Liver (tissue), 9 donors: ENCODE measurements around the gene SH2D6. TPM values are rescaled to one million over a fixed set of nuclear protein-coding genes. Genes with fewer than 3 reads are reported as not detected.

ENCODE experiments used
- DNase-seq: peaks from one replicate; pipeline ENCODE4 v3.0.0-alpha.2; 2017; ENCODE audit warnings: low spot score
- H3K27ac ChIP-seq, 2 donors: one replicate each; pipeline ENCODE4 v1.7.0; 2013; ENCODE audit warnings: inconsistent platforms in 2 of 2, low read length in 2 of 2, control low read depth in 1 of 2, low read depth in 1 of 2, mild to moderate bottlenecking in 1 of 2
- H3K27me3 ChIP-seq, 4 donors: one replicate each; pipeline versions ENCODE4 v1.6.1 to v1.7.0; 2013; ENCODE audit warnings: low read length in 3 of 4, inconsistent platforms in 1 of 4, mild to moderate bottlenecking in 1 of 4, moderate library complexity in 1 of 4; ENCODE audit not compliant: control insufficient read depth in 4 of 4, insufficient read depth in 4 of 4
- H3K36me3 ChIP-seq, 4 donors: one replicate each; pipeline versions ENCODE4 v1.6.1 to v1.7.0; 2013; ENCODE audit warnings: low read length in 3 of 4, mild to moderate bottlenecking in 3 of 4, low read depth in 1 of 4, moderate library complexity in 1 of 4; ENCODE audit not compliant: control insufficient read depth in 4 of 4, insufficient read depth in 3 of 4
- H3K4me1 ChIP-seq, 4 donors: one replicate each; pipeline versions ENCODE4 v1.6.1 to v1.7.0; 2013; ENCODE audit warnings: low read length in 3 of 4, mild to moderate bottlenecking in 3 of 4, moderate library complexity in 1 of 4; ENCODE audit not compliant: control insufficient read depth in 4 of 4, insufficient read depth in 4 of 4
- H3K4me3 ChIP-seq, 3 donors: one replicate each; pipeline versions ENCODE4 v1.6.1 to v1.7.0; 2013; ENCODE audit warnings: low read length in 3 of 3, control low read depth in 1 of 3, low read depth in 1 of 3, mild to moderate bottlenecking in 1 of 3
- H3K9ac ChIP-seq, 2 donors: one replicate each; pipeline ENCODE4 v1.7.0; 2013; ENCODE audit warnings: low read length in 2 of 2, mild to moderate bottlenecking in 2 of 2, moderate library complexity in 2 of 2, control low read depth in 1 of 2, low read depth in 1 of 2
- H3K9me3 ChIP-seq, 4 donors: one replicate each; pipeline versions ENCODE4 v1.6.1 to v1.7.0; 2013; ENCODE audit warnings: low read length in 3 of 4; ENCODE audit not compliant: control insufficient read depth in 4 of 4
- ATF3 ChIP-seq: IDR thresholded peaks from 2 replicates; pipeline ENCODE4 v1.6.1; 2016; ENCODE audit warnings: antibody characterized with exemption
- CTCF ChIP-seq: fragments of 150-350 bp; IDR thresholded peaks from 2 replicates; pipeline ENCODE4 v1.5.1; 2017; ENCODE audit warnings: improper control_type of control experiment, low read depth, low read length; ENCODE audit not compliant: missing input control
- EGR1 ChIP-seq, 2 donors: IDR thresholded peaks; 2 replicates each; pipeline ENCODE4 v1.6.1; 2016 to 2018; ENCODE audit warnings: antibody characterized with exemption in 2 of 2, low read depth in 2 of 2
- FOXA1 ChIP-seq: IDR thresholded peaks from 2 replicates; pipeline ENCODE4 v1.6.1; 2016; ENCODE audit warnings: antibody characterized with exemption
- FOXA2 ChIP-seq: IDR thresholded peaks from 2 replicates; pipeline ENCODE4 v1.6.1; 2016; ENCODE audit warnings: antibody characterized with exemption
- GABPA ChIP-seq, 2 donors: IDR thresholded peaks in 1 of 2; conservative IDR thresholded peaks in 1 of 2; 2 replicates each; pipeline ENCODE4 v1.6.1; 2016; ENCODE audit warnings: antibody characterized with exemption in 2 of 2, mild to moderate bottlenecking in 1 of 2, moderate library complexity in 1 of 2
- HNF4A ChIP-seq, 2 donors: conservative IDR thresholded peaks; 2 replicates each; pipeline ENCODE4 v1.6.1; 2016; ENCODE audit warnings: antibody characterized with exemption in 2 of 2, mild to moderate bottlenecking in 2 of 2
- HNF4G ChIP-seq: IDR thresholded peaks from 2 replicates; pipeline ENCODE4 v1.6.1; 2016; ENCODE audit warnings: antibody characterized with exemption
- JUND ChIP-seq, 2 donors: IDR thresholded peaks; 2 replicates each; pipeline ENCODE4 v1.6.1; 2016; ENCODE audit warnings: antibody characterized with exemption in 2 of 2
- MAX ChIP-seq: IDR thresholded peaks from 2 replicates; pipeline ENCODE4 v1.6.1; 2016; ENCODE audit warnings: antibody characterized with exemption
- NR2F2 ChIP-seq: IDR thresholded peaks from 2 replicates; pipeline ENCODE4 v1.6.1; 2016; ENCODE audit warnings: antibody characterized with exemption
- RAD21 ChIP-seq, 2 donors: IDR thresholded peaks; 2 replicates each; pipeline ENCODE4 v1.6.1; 2016; ENCODE audit warnings: antibody characterized with exemption in 2 of 2, mild to moderate bottlenecking in 2 of 2
- REST ChIP-seq: IDR thresholded peaks from 2 replicates; pipeline ENCODE4 v1.6.1; 2016; ENCODE audit warnings: antibody characterized with exemption, mild to moderate bottlenecking
- RXRA ChIP-seq, 2 donors: IDR thresholded peaks; 2 replicates each; pipeline ENCODE4 v1.6.1; 2017 to 2018; ENCODE audit warnings: antibody characterized with exemption in 2 of 2, mild to moderate bottlenecking in 1 of 2
- SP1 ChIP-seq: IDR thresholded peaks from 2 replicates; pipeline ENCODE4 v1.6.1; 2018; ENCODE audit warnings: antibody characterized with exemption, mild to moderate bottlenecking
- TAF1 ChIP-seq: conservative IDR thresholded peaks from 2 replicates; pipeline ENCODE4 v1.6.1; 2016; ENCODE audit warnings: antibody characterized with exemption, mild to moderate bottlenecking
- YY1 ChIP-seq: IDR thresholded peaks from 2 replicates; pipeline ENCODE4 v1.6.1; 2016; ENCODE audit warnings: antibody characterized with exemption, mild to moderate bottlenecking
- ZBTB33 ChIP-seq: IDR thresholded peaks from 2 replicates; pipeline ENCODE4 v1.6.1; 2016; ENCODE audit warnings: antibody characterized with exemption
- WGBS: extraction: QIAGEN DNeasy Blood & Tissue Kit; methylation state at CpG from one replicate; pipeline ENCODE4 v1.1.7; 2013; 5-methylcytosine and 5-hydroxymethylcytosine counted together
- polyA plus RNA-seq, 2 donors: library from polyadenylated mRNA; stranded (reverse) in 1 of 2; unstranded in 1 of 2; fragments of 200-250 nt in 1 of 2; fragments of >200 nt in 1 of 2; fragmentation: Nextera tagmentation in 1 of 2; extraction: Ambion mirVana in 1 of 2; gene quantifications; one replicate each; pipeline versions ENCODE4 v1.2.1 to v1.2.3, GENCODE V29; 2013 to 2015
- total RNA-seq, 2 donors: library from RNA; depleted of rRNA; stranded (reverse); fragments of >200 nt; gene quantifications; one replicate each; pipeline ENCODE4 v1.2.3, GENCODE V29; 2014
- donor health status: healthy.
- donor health status: healthy.
- donor health status: healthy.
- donor health status: healthy.
- donor health status: healthy.

Gene SH2D6
- total and polyA plus RNA-seq, 4 donors = 0.28 to 0.92 (median 0.39) TPM; not detected in 1

- Histone ChIP-seq H3K27me3 (no peaks in the 10 kb centered on the region), H3K4me3 (no peak overlapping the region), H3K36me3 (peaks cover 0 to 23% (median 9%) of the 10 kb centered on the region in 4 donors), H3K4me1 (no peaks in the 10 kb centered on the region), H3K9me3 (no peaks in the 10 kb centered on the region), H3K27ac (no peak overlapping the region), H3K9ac (no peak overlapping the region)
- no peak for DNase-seq
- no peak for TF ChIP-seq CTCF
- TF ChIP-seq NR2F2 = no peak
- TF ChIP-seq HNF4G = no peak
- TF ChIP-seq YY1 = no peak
- TF ChIP-seq SP1 = no peak
- 98% methylated on average over 11 of the region's 11 CpGs for WGBS
Observed at GRCh38 chr2:85377083-85377482, 41.4 kb upstream of the SH2D6 start.

GRCh38 chr2:85378257-85378656 is 40.3 kb upstream of the SH2D6 start:
- whole genome bisulfite sequencing = 96% methylated on average over 5 of the region's 5 CpGs
- no peaks in the 10 kb centered on the region for H3K4me1 ChIP-seq

More at GRCh38 chr2:85378257-85378656, 40.3 kb upstream of the SH2D6 start:
- H3K27ac ChIP-seq = no peak overlapping the region
- H3K4me3 ChIP-seq = no peak overlapping the region
- peaks cover 0 to 23% (median 9%) of the 10 kb centered on the region in 4 donors for H3K36me3 ChIP-seq
- no peak overlapping the region for H3K9ac ChIP-seq
- H3K27me3 ChIP-seq = no peaks in the 10 kb centered on the region
- no peak for TF ChIP-seq SP1
- TF ChIP-seq EGR1 (IDR thresholded peaks at IDR 0.05; ENCODE audit: low read depth in 2 of 2) = no peak
- no peak for TF ChIP-seq HNF4A (conservative IDR thresholded peaks at IDR 0.05)
- no peak for TF ChIP-seq RXRA (IDR thresholded peaks at IDR 0.05)
- TF ChIP-seq ATF3 = no peak
- TF ChIP-seq NR2F2 = no peak
- TF ChIP-seq RAD21 (IDR thresholded peaks at IDR 0.05) = no peak
- no peak for TF ChIP-seq JUND (IDR thresholded peaks at IDR 0.05)
- TF ChIP-seq GABPA (IDR thresholded peaks at IDR 0.05 in 1 of 2, conservative IDR thresholded peaks at IDR 0.05 in 1 of 2) = no peak
- no peak for TF ChIP-seq FOXA2
- TF ChIP-seq REST = no peak
- TF ChIP-seq HNF4G = no peak
- no peak for TF ChIP-seq CTCF
- TF ChIP-seq YY1 = no peak
- TF ChIP-seq TAF1 = no peak
- no peak for TF ChIP-seq FOXA1
- no peak for TF ChIP-seq MAX
- no peak for TF ChIP-seq ZBTB33
- no peak for DNase-seq
- H3K9me3 ChIP-seq = no peaks in the 10 kb centered on the region
